Testis (tissue), 2 donors: ENCODE measurements around the gene TBC1D24.
"Not testable (repeated sequence)": the region's sequence is repeated elsewhere in the genome, so short reads cannot be mapped to it uniquely, and the experiment has no call there.

ENCODE experiments used
- POLR2A ChIP-seq: fragments of 450-650 bp; IDR thresholded peaks from one replicate; pipeline ENCODE4 v1.6.1; 2017; ENCODE audit warnings: antibody characterized with exemption, mild to moderate bottlenecking, moderate library complexity
- TF ChIP-seq, protein P1 (sequence below), 3 experiments: fragments of 450-650 bp in 2 of 3; fragments of 200-600 bp in 1 of 3; sonication (generic) in 1 of 3; IDR thresholded peaks; one replicate each; pipeline ENCODE4 v1.5.1; 2016 to 2019; ENCODE audit warnings: antibody characterized with exemption in 3 of 3, mild to moderate bottlenecking in 2 of 3, moderate library complexity in 1 of 3

DNA sequence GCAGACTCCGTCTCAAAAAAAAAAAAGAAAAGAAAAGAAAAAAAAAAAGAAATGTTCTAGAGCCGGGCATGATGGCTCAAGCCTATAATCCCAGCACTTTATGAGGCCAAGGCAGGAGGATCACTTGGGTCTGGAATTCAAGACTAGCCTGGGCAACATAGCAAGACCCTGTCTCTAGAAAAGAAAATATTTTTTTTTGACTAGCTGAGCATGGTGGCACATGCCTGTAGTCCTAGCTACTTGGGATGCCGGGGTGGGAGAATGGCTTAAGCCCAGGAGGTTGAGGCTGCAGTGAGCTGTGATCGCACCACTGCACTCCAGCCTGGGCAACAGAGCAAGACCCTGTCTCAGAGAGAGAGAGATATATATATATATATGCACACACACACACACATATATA lies 39.7 kb upstream of the TBC1D24 start:
- not testable (repeated sequence) for TF ChIP-seq POLR2A
- TF ChIP-seq, protein P1, sequence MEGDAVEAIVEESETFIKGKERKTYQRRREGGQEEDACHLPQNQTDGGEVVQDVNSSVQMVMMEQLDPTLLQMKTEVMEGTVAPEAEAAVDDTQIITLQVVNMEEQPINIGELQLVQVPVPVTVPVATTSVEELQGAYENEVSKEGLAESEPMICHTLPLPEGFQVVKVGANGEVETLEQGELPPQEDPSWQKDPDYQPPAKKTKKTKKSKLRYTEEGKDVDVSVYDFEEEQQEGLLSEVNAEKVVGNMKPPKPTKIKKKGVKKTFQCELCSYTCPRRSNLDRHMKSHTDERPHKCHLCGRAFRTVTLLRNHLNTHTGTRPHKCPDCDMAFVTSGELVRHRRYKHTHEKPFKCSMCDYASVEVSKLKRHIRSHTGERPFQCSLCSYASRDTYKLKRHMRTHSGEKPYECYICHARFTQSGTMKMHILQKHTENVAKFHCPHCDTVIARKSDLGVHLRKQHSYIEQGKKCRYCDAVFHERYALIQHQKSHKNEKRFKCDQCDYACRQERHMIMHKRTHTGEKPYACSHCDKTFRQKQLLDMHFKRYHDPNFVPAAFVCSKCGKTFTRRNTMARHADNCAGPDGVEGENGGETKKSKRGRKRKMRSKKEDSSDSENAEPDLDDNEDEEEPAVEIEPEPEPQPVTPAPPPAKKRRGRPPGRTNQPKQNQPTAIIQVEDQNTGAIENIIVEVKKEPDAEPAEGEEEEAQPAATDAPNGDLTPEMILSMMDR (IDR thresholded peaks at IDR 0.05): not testable (repeated sequence)
